Prostate gland (tissue), 2 donors: Measurements from ENCODE around the gene ACTA2. TPM values are rescaled to one million over a fixed set of nuclear protein-coding genes. Genes with fewer than 3 reads are reported as not detected.

Experiments
- DNase-seq: peaks from one replicate; pipeline ENCODE4 v3.0.0-alpha.2; 2019; ENCODE audit warnings: low spot score
- H3K27ac ChIP-seq, 2 donors: fragments of 200-600 bp; sonication (generic); 2 replicates each; pipeline ENCODE4 v1.5.1; 2017 to 2019
- H3K27me3 ChIP-seq: fragments of 200-600 bp; sonication (generic); replicated peaks from 2 replicates; pipeline ENCODE4 v1.5.1; 2019; ENCODE audit not compliant: insufficient read depth
- H3K36me3 ChIP-seq, 2 donors: fragments of 200-600 bp; sonication (generic); 1 replicate in 1 of 2; 2 replicates in 1 of 2; pipeline versions ENCODE4 v1.5.1 to v1.8.1; 2017 to 2019
- H3K4me1 ChIP-seq: fragments of 200-600 bp; sonication (generic); replicated peaks from 2 replicates; pipeline ENCODE4 v1.5.1; 2019
- H3K4me3 ChIP-seq, 2 donors: fragments of 200-600 bp; sonication (generic); 2 replicates each; pipeline ENCODE4 v1.5.1; 2017 to 2019
- H3K9me3 ChIP-seq: fragments of 200-600 bp; sonication (generic); 2 replicates; pipeline ENCODE4 v1.5.1; 2017
- POLR2A ChIP-seq: fragments of 450-650 bp; IDR thresholded peaks from one replicate; pipeline ENCODE4 v1.6.1; 2016; ENCODE audit warnings: antibody characterized with exemption, mild to moderate bottlenecking
- POLR2AphosphoS5 ChIP-seq: sonication (generic); formaldehyde crosslinking; IDR thresholded peaks from one replicate; pipeline ENCODE4 v1.6.1; 2017; ENCODE audit warnings: antibody characterized with exemption
- WGBS: methylation state at CpG from one replicate; pipeline ENCODE4 v1.1.5; 2018; 5-methylcytosine and 5-hydroxymethylcytosine counted together
- intact Hi-C: fragments of 100-400 bp; cut with DNase I; formaldehyde crosslinking; loops from one replicate; pipeline ENCODE4 v1.14.2; 2022
- total RNA-seq, 2 donors: library from RNA; depleted of rRNA; stranded (reverse); fragments of >200 nt; gene quantifications; one replicate each; pipeline ENCODE4 v1.1.0, GENCODE V29; 2016
- TF ChIP-seq, protein P1 (sequence below), 4 experiments: fragments of 200-600 bp in 2 of 4; fragments of 450-650 bp in 2 of 4; sonication (generic) in 2 of 4; IDR thresholded peaks; 1 replicate in 3 of 4; 2 replicates in 1 of 4; pipeline ENCODE4 v1.5.1; 2016 to 2019; ENCODE audit warnings: antibody characterized with exemption in 4 of 4, mild to moderate bottlenecking in 2 of 4, moderate library complexity in 2 of 4

Gene ACTA2
- total RNA-seq, 2 donors from 2014 or later, result 1,024 to 1,957 TPM

DNA sequence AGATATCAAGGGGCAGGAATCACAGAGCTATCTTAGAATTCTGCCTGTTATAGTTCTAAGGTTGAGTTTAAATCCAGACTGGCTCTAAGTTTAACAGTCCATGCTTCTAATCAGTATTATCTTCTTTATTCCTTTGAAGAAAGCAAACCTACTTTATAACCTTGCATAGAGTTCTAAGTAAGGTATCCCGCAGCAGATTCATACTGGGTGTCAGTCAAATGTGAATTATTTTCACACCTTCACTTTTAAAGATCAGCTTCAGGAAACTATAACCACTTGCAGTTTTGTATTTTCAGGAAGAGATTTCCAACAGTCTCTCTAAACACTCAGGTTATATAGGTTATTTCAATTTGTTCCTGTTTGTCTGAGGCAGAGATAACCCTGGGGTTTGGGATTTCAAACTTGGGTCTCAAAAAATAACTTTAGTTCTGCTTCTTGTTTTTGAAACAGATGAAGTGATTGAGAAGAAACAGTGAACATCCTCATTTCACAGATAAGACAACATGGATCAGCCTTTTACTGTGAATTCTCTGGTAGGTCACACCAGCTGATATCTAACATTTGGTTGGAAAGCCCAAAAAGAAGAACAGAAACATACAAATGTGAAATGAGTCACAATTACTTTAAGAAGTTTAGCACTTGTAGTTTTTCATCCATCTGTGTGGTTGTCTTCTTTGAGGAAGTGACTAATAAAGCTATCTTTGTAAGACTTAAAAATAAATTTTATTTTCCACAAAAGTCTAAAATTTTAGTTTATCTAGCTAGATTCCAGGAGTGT is 51.2 kb downstream of the ACTA2 start:
- no peak for TF ChIP-seq POLR2A
- TF ChIP-seq, protein P1, sequence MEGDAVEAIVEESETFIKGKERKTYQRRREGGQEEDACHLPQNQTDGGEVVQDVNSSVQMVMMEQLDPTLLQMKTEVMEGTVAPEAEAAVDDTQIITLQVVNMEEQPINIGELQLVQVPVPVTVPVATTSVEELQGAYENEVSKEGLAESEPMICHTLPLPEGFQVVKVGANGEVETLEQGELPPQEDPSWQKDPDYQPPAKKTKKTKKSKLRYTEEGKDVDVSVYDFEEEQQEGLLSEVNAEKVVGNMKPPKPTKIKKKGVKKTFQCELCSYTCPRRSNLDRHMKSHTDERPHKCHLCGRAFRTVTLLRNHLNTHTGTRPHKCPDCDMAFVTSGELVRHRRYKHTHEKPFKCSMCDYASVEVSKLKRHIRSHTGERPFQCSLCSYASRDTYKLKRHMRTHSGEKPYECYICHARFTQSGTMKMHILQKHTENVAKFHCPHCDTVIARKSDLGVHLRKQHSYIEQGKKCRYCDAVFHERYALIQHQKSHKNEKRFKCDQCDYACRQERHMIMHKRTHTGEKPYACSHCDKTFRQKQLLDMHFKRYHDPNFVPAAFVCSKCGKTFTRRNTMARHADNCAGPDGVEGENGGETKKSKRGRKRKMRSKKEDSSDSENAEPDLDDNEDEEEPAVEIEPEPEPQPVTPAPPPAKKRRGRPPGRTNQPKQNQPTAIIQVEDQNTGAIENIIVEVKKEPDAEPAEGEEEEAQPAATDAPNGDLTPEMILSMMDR (IDR thresholded peaks at IDR 0.05), result no peak
- TF ChIP-seq POLR2AphosphoS5, result no peak
- Histone ChIP-seq H3K9me3 (no peaks in the 10 kb centered on the region), H3K4me3 (no peak overlapping the region), H3K4me1 (no peaks in the 10 kb centered on the region), H3K36me3 (no peaks in the 10 kb centered on the region), H3K27me3 (no peaks in the 10 kb centered on the region), H3K27ac (no peak overlapping the region)
- intact Hi-C loops, result no loop called here
- DNase-seq, result no peak
- WGBS, result 93% methylated on average over 1 of the region's 1 CpG

DNA sequence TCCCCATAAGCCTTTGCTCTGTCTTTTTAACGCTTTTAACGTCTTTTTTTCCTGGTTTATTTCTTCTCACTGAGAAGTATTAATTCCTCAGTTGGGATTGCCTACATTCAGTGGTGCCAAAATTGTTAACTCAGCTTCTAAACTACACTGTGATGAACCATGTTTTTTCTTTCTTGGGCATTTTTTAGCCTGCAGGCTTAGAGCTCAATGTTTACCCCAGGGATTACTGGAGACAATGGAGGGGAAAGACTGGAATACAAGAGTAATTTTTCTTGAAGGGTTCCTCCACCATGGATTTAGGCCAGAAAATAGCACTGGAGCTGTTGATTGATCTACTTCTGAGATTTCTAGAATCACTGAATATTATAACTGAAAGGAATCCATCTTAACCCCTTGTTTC is 52.7 kb downstream of the ACTA2 start:
- no peak for TF ChIP-seq POLR2A
- no peak for TF ChIP-seq POLR2AphosphoS5
- TF ChIP-seq, protein P1 (IDR thresholded peaks at IDR 0.05), result no peak
- intact Hi-C loops, result no loop called here
- Histone ChIP-seq H3K27ac (no peak overlapping the region), H3K4me3 (no peak overlapping the region), H3K4me1 (no peaks in the 10 kb centered on the region), H3K36me3 (no peaks in the 10 kb centered on the region), H3K27me3 (no peaks in the 10 kb centered on the region), H3K9me3 (no peaks in the 10 kb centered on the region)
- WGBS, result 59% methylated on average over 2 of the region's 2 CpGs
- DNase-seq, result no peak

DNA sequence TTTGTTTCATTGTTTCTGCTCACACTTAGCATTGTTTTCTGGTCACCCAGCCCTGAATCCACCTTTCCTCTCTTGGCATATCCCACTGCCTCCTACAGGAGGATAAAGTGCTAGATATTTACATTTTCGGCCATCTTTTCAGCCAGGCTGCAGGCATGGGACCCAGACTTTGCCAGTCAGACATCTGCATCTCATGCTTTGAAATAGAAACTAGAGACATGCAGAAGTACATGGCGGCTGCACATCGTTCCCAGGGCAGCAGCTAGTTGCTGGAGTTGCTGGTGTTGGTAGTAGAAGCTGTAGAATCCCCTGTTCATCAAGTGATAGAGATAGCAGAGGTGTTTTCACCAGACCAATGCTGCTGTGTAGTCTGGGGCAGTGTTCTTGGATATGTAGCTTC is 53.8 kb downstream of the ACTA2 start:
- Histone ChIP-seq H3K27me3 (no peaks in the 10 kb centered on the region), H3K27ac (no peak overlapping the region), H3K4me3 (no peak overlapping the region), H3K4me1 (no peaks in the 10 kb centered on the region), H3K36me3 (no peaks in the 10 kb centered on the region), H3K9me3 (no peaks in the 10 kb centered on the region)
- intact Hi-C loops, result no loop called here
- TF ChIP-seq POLR2AphosphoS5 (no peak), POLR2A (no peak)
- TF ChIP-seq, protein P1 (IDR thresholded peaks at IDR 0.05), result no peak
- 98% methylated on average over 3 of the region's 3 CpGs for WGBS
- no peak for DNase-seq

DNA sequence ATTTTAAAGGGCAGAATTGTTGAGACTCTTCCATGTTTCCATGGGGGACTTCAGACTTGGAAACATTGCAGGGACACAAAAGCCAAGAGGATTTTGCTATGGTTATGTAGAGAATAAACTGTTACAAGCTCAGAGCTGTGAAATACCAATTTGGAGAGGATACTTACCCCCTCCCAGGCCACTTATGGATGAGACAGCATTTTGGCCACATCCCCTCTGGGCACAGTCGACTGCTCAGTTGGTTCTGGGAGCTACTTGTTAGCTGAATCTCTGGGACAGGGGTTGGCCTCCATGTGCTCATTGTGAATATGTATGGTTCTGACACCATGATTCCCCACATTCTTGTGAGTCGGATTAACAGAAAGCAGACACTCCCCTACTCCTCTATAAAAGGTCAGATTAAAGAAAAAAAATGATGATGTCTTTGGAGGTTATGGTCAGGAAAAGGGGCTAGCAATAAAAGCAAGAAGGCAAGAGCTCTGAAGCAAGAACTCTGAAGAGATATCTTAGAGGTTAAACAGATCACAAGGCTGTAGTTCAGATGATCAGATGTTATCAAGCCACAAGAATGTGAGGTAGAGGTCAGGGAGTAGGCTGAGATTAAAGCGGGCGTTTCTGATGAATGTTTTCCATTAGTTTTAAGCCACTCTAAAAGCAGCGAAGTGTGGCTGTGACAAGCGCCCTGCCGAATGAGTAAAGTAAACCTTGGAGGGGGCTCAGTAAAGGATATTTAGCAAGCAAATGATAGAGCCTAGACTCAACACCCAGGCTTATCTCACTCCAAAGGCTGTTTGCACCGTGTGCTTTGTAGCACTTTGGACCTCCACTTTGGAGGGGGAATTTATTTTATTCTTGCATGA is 55.3 kb downstream of the ACTA2 start:
- H3K27ac ChIP-seq, result no peak overlapping the region
- intact Hi-C loops, result no loop called here
- no peaks in the 10 kb centered on the region for H3K27me3 ChIP-seq
- no peak overlapping the region for H3K4me3 ChIP-seq
- 70% methylated on average over 8 of the region's 8 CpGs for WGBS
- no peaks in the 10 kb centered on the region for H3K9me3 ChIP-seq
- no peaks in the 10 kb centered on the region for H3K4me1 ChIP-seq
- DNase-seq, result no peak
- TF ChIP-seq POLR2AphosphoS5 (no peak), POLR2A (no peak)
- TF ChIP-seq, protein P1 (IDR thresholded peaks at IDR 0.05), result no peak
- H3K36me3 ChIP-seq, result no peaks in the 10 kb centered on the region
